Esophagus muscularis mucosa (tissue), 4 donors: ENCODE data around the gene SLIT1. TPM values are rescaled to one million over a fixed set of nuclear protein-coding genes. Genes with fewer than 3 reads are reported as not detected.

ENCODE experiments used
- DNase-seq: peaks from one replicate; pipeline ENCODE4 v3.0.0-alpha.2; 2017; ENCODE audit errors: extremely low spot score
- H3K27ac ChIP-seq, 4 donors: fragments of 200-600 bp; sonication (generic); replicated peaks in 1 of 4; 1 replicate in 3 of 4; 2 replicates in 1 of 4; pipeline ENCODE4 v1.5.1; 2016 to 2019; ENCODE audit warnings: mild to moderate bottlenecking in 1 of 4
- H3K27me3 ChIP-seq, 4 donors: fragments of 200-600 bp; sonication (generic); one replicate each; pipeline versions ENCODE4 v1.5.1 to v1.6.0; 2016 to 2019
- H3K36me3 ChIP-seq, 4 donors: fragments of 200-600 bp; sonication (generic); one replicate each; pipeline ENCODE4 v1.5.1; 2016 to 2019
- H3K4me1 ChIP-seq, 4 donors: fragments of 200-600 bp; sonication (generic); one replicate each; pipeline ENCODE4 v1.5.1; 2016 to 2019
- H3K4me3 ChIP-seq, 4 donors: fragments of 200-600 bp; sonication (generic); 1 replicate in 2 of 4; 2 replicates in 2 of 4; pipeline ENCODE4 v1.5.1; 2016 to 2019; ENCODE audit warnings: mild to moderate bottlenecking in 4 of 4, moderate library complexity in 1 of 4
- H3K9me3 ChIP-seq, 4 donors: fragments of 200-600 bp; sonication (generic); 1 replicate in 3 of 4; 2 replicates in 1 of 4; pipeline ENCODE4 v1.5.1; 2016 to 2019
- EP300 ChIP-seq: sonication (generic); formaldehyde crosslinking; IDR thresholded peaks from one replicate; pipeline ENCODE4 v1.6.1; 2017; ENCODE audit warnings: antibody characterized with exemption
- POLR2A ChIP-seq: fragments of 450-650 bp; IDR thresholded peaks from one replicate; pipeline ENCODE4 v1.6.1; 2017; ENCODE audit warnings: antibody characterized with exemption, moderate library complexity, mild to moderate bottlenecking, low read depth
- POLR2AphosphoS5 ChIP-seq, 2 donors: sonication (generic); formaldehyde crosslinking; IDR thresholded peaks; one replicate each; pipeline ENCODE4 v1.6.1; 2017; ENCODE audit warnings: antibody characterized with exemption in 2 of 2
- WGBS: methylation state at CpG from one replicate; pipeline ENCODE4 v1.1.5; 2018; 5-methylcytosine and 5-hydroxymethylcytosine counted together
- intact Hi-C: fragments of 100-400 bp; cut with DNase I; formaldehyde crosslinking; loops from one replicate; pipeline ENCODE4 v1.15.1; 2023
- total RNA-seq, 4 donors: library from RNA; depleted of rRNA; stranded (reverse); fragments of >200 nt; gene quantifications; one replicate each; pipeline versions ENCODE4 v1.1.0 to v1.2.1, GENCODE V29; 2016
- TF ChIP-seq, protein P1 (sequence below), 3 experiments: fragments of 200-600 bp in 2 of 3; fragments of 450-650 bp in 1 of 3; sonication (generic) in 2 of 3; IDR thresholded peaks; one replicate each; pipeline ENCODE4 v1.5.1; 2017 to 2019; ENCODE audit warnings: antibody characterized with exemption in 3 of 3, mild to moderate bottlenecking in 2 of 3, moderate library complexity in 1 of 3

The SLIT1 gene
- total RNA-seq, 4 donors from 2014 or later, result 0.13 to 0.42 (median 0.31) TPM

DNA sequence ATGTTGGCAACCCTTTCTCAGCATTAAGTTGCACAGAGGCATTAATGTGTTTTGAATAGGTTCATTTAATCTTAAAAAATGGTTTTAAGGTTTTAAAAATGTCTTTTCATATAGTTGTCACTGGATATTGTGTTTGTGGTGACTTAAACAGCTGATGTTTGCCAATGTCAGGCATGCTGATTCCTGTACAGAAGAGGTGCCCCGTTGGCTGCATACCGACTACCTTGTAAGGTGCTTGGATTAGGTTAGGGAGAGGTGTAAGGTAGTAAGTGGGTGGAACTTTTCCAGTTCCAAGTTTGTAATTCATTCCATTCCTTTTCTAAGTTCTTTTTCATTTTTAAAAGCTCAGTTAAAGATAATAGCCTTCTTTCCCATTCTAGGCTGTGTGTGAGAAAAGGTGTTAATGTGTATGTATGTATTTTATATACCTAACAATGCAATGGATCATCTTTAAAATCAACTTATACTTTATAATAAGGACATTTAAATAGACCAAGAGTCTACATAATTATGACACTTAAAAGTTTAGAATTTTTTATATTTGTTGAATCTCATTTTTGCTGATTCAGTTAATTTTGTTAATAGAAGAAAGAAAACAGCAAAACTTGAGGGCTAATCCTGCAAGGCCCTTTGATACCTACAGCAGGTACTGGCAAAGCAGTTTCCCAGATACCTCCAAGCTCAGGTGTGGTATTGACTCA lies 198.5 kb downstream of the SLIT1 start:
- TF ChIP-seq POLR2AphosphoS5 (IDR thresholded peaks at IDR 0.05), result no peak
- TF ChIP-seq POLR2A, result no peak
- TF ChIP-seq, protein P1, sequence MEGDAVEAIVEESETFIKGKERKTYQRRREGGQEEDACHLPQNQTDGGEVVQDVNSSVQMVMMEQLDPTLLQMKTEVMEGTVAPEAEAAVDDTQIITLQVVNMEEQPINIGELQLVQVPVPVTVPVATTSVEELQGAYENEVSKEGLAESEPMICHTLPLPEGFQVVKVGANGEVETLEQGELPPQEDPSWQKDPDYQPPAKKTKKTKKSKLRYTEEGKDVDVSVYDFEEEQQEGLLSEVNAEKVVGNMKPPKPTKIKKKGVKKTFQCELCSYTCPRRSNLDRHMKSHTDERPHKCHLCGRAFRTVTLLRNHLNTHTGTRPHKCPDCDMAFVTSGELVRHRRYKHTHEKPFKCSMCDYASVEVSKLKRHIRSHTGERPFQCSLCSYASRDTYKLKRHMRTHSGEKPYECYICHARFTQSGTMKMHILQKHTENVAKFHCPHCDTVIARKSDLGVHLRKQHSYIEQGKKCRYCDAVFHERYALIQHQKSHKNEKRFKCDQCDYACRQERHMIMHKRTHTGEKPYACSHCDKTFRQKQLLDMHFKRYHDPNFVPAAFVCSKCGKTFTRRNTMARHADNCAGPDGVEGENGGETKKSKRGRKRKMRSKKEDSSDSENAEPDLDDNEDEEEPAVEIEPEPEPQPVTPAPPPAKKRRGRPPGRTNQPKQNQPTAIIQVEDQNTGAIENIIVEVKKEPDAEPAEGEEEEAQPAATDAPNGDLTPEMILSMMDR (IDR thresholded peaks at IDR 0.05), result no peak
- TF ChIP-seq EP300, result no peak
- Histone ChIP-seq H3K4me3 (no peak overlapping the region), H3K4me1 (peaks cover 0 to 41% (median 40%) of the 10 kb centered on the region in 4 donors), H3K27me3 (no peaks in the 10 kb centered on the region), H3K36me3 (peaks cover 0 to 9% (median 1%) of the 10 kb centered on the region in 4 donors), H3K9me3 (no peaks in the 10 kb centered on the region), H3K27ac (no peak overlapping the region)
- intact Hi-C loops, result no loop called here
- DNase-seq, result no peak
- WGBS, result 81% methylated on average over 2 of the region's 2 CpGs

DNA sequence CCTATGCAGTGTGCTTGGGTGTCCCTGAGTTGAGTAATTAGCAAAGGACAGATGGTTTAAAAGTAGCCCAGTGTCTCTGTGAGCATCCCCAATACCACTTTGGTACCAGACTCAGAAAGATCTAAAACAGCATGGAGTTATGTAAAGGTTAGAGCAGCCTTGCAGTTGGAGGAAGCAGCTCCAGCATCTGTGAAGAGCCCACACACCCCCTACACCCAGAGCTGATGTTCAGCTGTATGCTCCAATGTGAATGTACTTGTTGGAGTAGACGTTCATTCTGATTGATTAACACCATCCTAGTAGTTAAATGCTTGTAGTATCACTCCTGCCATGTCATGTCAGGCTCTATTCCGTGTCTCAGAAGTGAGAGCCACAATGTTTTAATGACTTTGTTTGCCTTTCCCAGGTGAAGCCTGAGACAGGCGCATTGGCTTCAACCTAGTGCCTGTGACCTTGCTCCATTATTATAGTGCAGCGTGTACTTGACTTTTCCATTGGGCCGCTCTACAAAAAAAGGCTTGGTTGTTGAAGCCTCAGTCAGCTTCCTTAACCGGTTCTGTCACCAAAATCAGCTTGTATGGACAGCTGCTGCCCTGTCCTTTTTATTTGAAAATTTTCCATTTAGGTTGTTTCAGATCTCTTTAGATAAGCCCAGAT lies 199.4 kb downstream of the SLIT1 start:
- H3K36me3 ChIP-seq, result peaks cover 0 to 19% (median 10%) of the 10 kb centered on the region in 4 donors
- H3K4me3 ChIP-seq, result no peak overlapping the region
- H3K27me3 ChIP-seq, result no peaks in the 10 kb centered on the region
- TF ChIP-seq EP300 (no peak), POLR2AphosphoS5 (IDR thresholded peaks at IDR 0.05) (no peak), POLR2A (no peak)
- TF ChIP-seq, protein P1 (IDR thresholded peaks at IDR 0.05), result no peak
- peaks cover 0 to 35% (median 34%) of the 10 kb centered on the region in 4 donors for H3K4me1 ChIP-seq
- intact Hi-C loops, result no loop called here
- no peaks in the 10 kb centered on the region for H3K9me3 ChIP-seq
- WGBS, result 96% methylated on average over 6 of the region's 6 CpGs
- H3K27ac ChIP-seq, result no peak overlapping the region
- DNase-seq, result no peak

DNA sequence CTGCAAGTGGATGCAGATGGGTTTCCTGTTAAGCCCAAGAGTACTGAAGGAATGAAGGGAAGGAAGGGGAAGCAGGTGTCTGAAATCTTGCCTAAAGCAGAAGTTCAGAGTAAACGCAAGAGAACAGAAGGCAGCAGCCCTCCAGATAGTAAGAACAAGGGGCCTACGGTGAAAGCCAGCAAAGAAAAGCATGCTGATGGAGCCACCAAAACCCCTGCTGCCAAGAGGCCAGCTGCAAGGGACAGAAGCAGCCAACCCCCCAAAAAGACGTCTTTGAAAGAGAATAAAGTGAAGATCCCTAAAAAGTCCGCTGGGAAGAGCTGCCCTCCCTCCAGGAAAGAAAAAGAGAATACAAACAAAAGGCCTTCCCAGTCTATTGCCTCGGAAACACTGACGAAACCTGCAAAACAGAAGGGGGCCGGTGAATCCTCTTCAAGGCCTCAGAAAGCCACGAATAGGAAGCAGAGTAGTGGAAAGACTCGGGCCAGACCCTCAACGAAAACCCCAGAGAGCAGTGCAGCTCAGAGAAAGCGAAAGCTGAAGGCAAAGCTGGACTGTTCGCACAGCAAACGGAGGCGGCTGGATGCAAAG lies 201.1 kb downstream of the SLIT1 start:
- Histone ChIP-seq H3K36me3 (peaks cover 0 to 26% (median 18%) of the 10 kb centered on the region in 4 donors), H3K4me1 (peaks cover 0 to 19% (median 17%) of the 10 kb centered on the region in 4 donors), H3K27ac (no peak overlapping the region), H3K9me3 (no peaks in the 10 kb centered on the region), H3K27me3 (no peaks in the 10 kb centered on the region), H3K4me3 (peak overlapping the region in 2 of 4 donors; percentile 17 to 21)
- no peak for TF ChIP-seq POLR2A
- TF ChIP-seq, protein P1 (IDR thresholded peaks at IDR 0.05), result no peak
- 74% methylated on average over 14 of the region's 14 CpGs for WGBS
- intact Hi-C loops, result no loop called here
- DNase-seq, result no peak

DNA sequence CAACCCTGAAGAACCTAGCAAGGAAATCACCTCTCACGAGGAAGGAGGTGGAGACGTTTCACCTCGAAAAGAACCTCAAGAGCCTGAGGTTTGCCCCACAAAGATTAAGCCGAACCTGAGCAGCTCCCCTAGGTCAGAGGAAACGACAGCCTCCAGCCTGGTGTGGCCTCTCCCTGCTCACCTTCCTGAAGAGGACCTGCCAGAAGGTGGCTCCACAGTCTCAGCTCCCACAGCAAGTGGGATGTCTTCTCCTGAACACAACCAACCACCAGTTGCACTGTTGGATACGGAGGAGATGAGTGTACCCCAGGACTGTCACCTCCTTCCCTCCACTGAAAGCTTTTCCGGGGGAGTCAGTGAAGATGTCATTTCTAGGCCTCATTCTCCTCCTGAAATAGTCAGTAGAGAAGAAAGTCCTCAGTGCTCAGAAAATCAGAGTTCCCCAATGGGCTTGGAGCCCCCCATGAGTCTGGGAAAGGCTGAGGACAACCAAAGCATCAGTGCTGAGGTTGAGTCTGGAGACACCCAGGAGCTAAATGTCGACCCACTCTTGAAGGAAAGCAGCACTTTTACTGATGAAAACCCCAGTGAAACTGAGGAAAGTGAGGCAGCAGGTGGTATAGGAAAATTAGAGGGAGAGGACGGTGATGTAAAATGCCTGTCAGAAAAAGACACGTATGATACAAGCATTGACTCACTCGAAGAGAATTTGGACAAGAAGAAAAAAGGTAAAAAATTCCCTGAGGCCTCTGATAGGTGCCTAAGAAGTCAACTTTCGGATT lies 203.4 kb downstream of the SLIT1 start:
- no peaks in the 10 kb centered on the region for H3K27me3 ChIP-seq
- no peaks in the 10 kb centered on the region for H3K4me1 ChIP-seq
- intact Hi-C loops, result no loop called here
- H3K27ac ChIP-seq, result no peak overlapping the region
- H3K9me3 ChIP-seq, result no peaks in the 10 kb centered on the region
- H3K4me3 ChIP-seq, result no peak overlapping the region
- no peak for DNase-seq
- TF ChIP-seq, protein P1 (IDR thresholded peaks at IDR 0.05), result no peak
- TF ChIP-seq POLR2A, result no peak
- no peak for TF ChIP-seq EP300
- TF ChIP-seq POLR2AphosphoS5 (IDR thresholded peaks at IDR 0.05), result no peak
- H3K36me3 ChIP-seq, result peaks cover 0 to 26% (median 18%) of the 10 kb centered on the region in 4 donors
- WGBS, result 92% methylated on average over 11 of the region's 12 CpGs
